HG03439 (cell line): ENCODE measurements around the gene NTM.
"Not testable (repeated sequence)": the region's sequence is repeated elsewhere in the genome, so short reads cannot be mapped to it uniquely, and the experiment has no call there.

ENCODE experiments used
- ATAC-seq: cut with Tn5 transposase; IDR thresholded peaks from one replicate; pipeline ENCODE4 v1.9.1; 2021; ENCODE audit warnings: mild to moderate bottlenecking, moderate library complexity; ENCODE audit not compliant: unreplicated experiment

NTM gene

GRCh38 chr11:131663405-131664200 is 293.2 kb downstream of the NTM start:
- ATAC-seq, result no peak

GRCh38 chr11:131664293-131664692 is 293.9 kb downstream of the NTM start:
- no peak for ATAC-seq

- no peak for ATAC-seq
These were observed 294.4 kb downstream of the NTM start for GRCh38 chr11:131664816-131665215.

GRCh38 chr11:131665344-131665968 is 295.0 kb downstream of the NTM start:
- ATAC-seq, result no peak

GRCh38 chr11:131666006-131666405 is 295.6 kb downstream of the NTM start:
- no peak for ATAC-seq

GRCh38 chr11:131666617-131667016 is 296.2 kb downstream of the NTM start:
- no peak for ATAC-seq

- no peak for ATAC-seq
These were observed 297.2 kb downstream of the NTM start for GRCh38 chr11:131667566-131667965.

GRCh38 chr11:131668500-131669400 is 298.3 kb downstream of the NTM start:
- peak; percentile 64 for ATAC-seq

- ATAC-seq, result no peak
These were observed 299.0 kb downstream of the NTM start for GRCh38 chr11:131669401-131669780.

GRCh38 chr11:131670876-131671275 is 300.5 kb downstream of the NTM start:
- ATAC-seq, result no peak

GRCh38 chr11:131671320-131671719 is 300.9 kb downstream of the NTM start:
- ATAC-seq, result no peak

GRCh38 chr11:131671734-131672133 is 301.3 kb downstream of the NTM start:
- ATAC-seq, result no peak

GRCh38 chr11:131672191-131672590 is 301.8 kb downstream of the NTM start:
- no peak for ATAC-seq

GRCh38 chr11:131674051-131674755 is 303.8 kb downstream of the NTM start:
- ATAC-seq, result peak; percentile 66

- ATAC-seq, result no peak
These were observed 304.9 kb downstream of the NTM start for GRCh38 chr11:131675121-131675888.

GRCh38 chr11:131677828-131678470 is 307.5 kb downstream of the NTM start:
- no peak for ATAC-seq

GRCh38 chr11:131678658-131679340 is 308.4 kb downstream of the NTM start:
- ATAC-seq, result no peak

GRCh38 chr11:131680448-131680847 is 310.0 kb downstream of the NTM start:
- not testable (repeated sequence) for ATAC-seq

GRCh38 chr11:131681920-131682319 is 311.5 kb downstream of the NTM start:
- no peak for ATAC-seq
